ENCODE results near the gene RWDD4. TPM values are rescaled to one million over a fixed set of nuclear protein-coding genes. Genes with fewer than 3 reads are reported as not detected.

Gene RWDD4
- total RNA-seq, 2 experiments from 2014 or later: 20.4 to 26.4 TPM

DNA sequence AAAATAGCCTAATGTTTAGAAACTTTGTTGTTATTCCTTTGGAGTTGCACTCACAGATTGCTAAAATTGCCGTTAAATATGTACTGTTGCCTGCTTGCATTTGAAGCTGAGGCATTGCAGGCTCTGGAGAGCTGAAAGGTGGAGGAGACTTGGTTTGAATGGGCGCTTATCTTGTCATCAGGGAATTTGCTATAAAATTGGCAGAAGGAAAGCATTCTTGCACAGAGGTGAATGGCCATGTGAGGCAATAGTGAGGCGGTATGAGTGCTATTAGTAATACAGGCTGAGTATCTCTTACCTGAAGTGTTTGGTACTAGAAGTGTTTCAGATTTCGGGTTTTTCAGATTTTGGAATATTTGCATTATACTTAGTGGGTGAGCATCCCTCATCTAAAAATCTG is 41.4 kb upstream of the RWDD4 start:
- Histone ChIP-seq H3K79me2 (ENCODE audit: insufficient read depth, low read depth, low read length) (no peaks in the 10 kb centered on the region), H3K4me2 (ENCODE audit: low read length) (no peak overlapping the region), H2AFZ (ENCODE audit: low read length) (no peak overlapping the region), H3K4me3 (ENCODE audit: low read depth, low read length, poor library complexity, severe bottlenecking) (no peak overlapping the region), H3K9me3 (ENCODE audit: low read length) (no peaks in the 10 kb centered on the region), H3K36me3 (ENCODE audit: insufficient read depth, low read length) (peaks cover 92% of the 10 kb centered on the region), H3K27ac (ENCODE audit: low read depth, low read length, poor library complexity, severe bottlenecking) (no peak overlapping the region), H3K4me1 (ENCODE audit: insufficient read depth, low read length, poor library complexity, severe bottlenecking) (no peaks in the 10 kb centered on the region), H3K9me2 (ENCODE audit: insufficient read depth, low read length) (no peaks in the 10 kb centered on the region), H4K20me1 (ENCODE audit: insufficient read depth, low read length) (no peaks in the 10 kb centered on the region)
- TF ChIP-seq, protein P1, sequence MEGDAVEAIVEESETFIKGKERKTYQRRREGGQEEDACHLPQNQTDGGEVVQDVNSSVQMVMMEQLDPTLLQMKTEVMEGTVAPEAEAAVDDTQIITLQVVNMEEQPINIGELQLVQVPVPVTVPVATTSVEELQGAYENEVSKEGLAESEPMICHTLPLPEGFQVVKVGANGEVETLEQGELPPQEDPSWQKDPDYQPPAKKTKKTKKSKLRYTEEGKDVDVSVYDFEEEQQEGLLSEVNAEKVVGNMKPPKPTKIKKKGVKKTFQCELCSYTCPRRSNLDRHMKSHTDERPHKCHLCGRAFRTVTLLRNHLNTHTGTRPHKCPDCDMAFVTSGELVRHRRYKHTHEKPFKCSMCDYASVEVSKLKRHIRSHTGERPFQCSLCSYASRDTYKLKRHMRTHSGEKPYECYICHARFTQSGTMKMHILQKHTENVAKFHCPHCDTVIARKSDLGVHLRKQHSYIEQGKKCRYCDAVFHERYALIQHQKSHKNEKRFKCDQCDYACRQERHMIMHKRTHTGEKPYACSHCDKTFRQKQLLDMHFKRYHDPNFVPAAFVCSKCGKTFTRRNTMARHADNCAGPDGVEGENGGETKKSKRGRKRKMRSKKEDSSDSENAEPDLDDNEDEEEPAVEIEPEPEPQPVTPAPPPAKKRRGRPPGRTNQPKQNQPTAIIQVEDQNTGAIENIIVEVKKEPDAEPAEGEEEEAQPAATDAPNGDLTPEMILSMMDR (conservative IDR thresholded peaks at IDR 0.05; ENCODE audit: low read length): no peak
- no peak for TF ChIP-seq EZH2phosphoT487 (IDR thresholded peaks at IDR 0.05; ENCODE audit: borderline replicate concordance, low read depth, low read length)
- no TSS peak for BruUV-seq (replicated peaks)
- intact Hi-C loops (cut with micrococcal nuclease; ENCODE audit: unreplicated experiment): no loop called here
- DNase-seq (ENCODE audit: low spot score): no peak
- CTCF ChIA-PET (ENCODE audit: unreplicated experiment): no interaction called here
- POLR2A ChIA-PET: no interaction called here

DNA sequence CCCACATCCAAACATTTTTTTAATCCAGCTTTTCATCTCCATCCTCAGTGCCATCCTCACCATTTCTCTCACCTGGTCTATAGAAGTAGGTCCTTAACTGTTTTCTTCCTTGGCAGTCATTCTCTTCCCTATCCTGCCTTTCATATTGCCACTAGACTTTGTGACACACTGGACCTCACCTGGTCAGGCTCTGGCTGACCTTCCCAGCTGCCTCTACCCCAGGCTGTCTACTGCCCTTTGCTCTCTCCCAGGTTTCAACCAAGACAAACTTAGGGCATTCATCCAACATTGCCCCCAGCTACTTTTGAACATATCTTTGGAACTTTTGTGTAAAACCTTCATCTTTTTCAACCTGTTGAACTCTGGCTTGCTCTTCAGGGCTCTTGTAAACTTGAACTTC is 39.9 kb upstream of the RWDD4 start:
- H4K20me1 ChIP-seq (ENCODE audit: insufficient read depth, low read length): no peaks in the 10 kb centered on the region
- no peaks in the 10 kb centered on the region for H3K9me2 ChIP-seq (ENCODE audit: insufficient read depth, low read length)
- DNase-seq (ENCODE audit: low spot score): no peak
- ChIA-PET POLR2A (interaction anchor here (0.6 to 1.1 kb wide), 3 partner anchors 11 to 20 kb away, joined by 3 to 4 read pairs (median 4); no protein-coding TSS in a partner anchor), CTCF (ENCODE audit: unreplicated experiment) (interaction anchor here (1.4 kb wide), 1 partner anchor 19 kb away, joined by 3 read pairs; no protein-coding TSS in a partner anchor)
- no peak overlapping the region for H3K27ac ChIP-seq (ENCODE audit: low read depth, low read length, poor library complexity, severe bottlenecking)
- no peaks in the 10 kb centered on the region for H3K79me2 ChIP-seq (ENCODE audit: insufficient read depth, low read depth, low read length)
- intact Hi-C loops (cut with micrococcal nuclease; ENCODE audit: unreplicated experiment): no loop called here
- no peak overlapping the region for H3K4me3 ChIP-seq (ENCODE audit: low read depth, low read length, poor library complexity, severe bottlenecking)
- H3K4me1 ChIP-seq (ENCODE audit: insufficient read depth, low read length, poor library complexity, severe bottlenecking): no peaks in the 10 kb centered on the region
- no TSS peak for BruUV-seq (replicated peaks)
- H3K9me3 ChIP-seq (ENCODE audit: low read length): no peaks in the 10 kb centered on the region
- TF ChIP-seq, protein P1 (conservative IDR thresholded peaks at IDR 0.05; ENCODE audit: low read length): no peak
- no peak for TF ChIP-seq EZH2phosphoT487 (IDR thresholded peaks at IDR 0.05; ENCODE audit: borderline replicate concordance, low read depth, low read length)
- no peak overlapping the region for H3K4me2 ChIP-seq (ENCODE audit: low read length)
- peaks cover 98% of the 10 kb centered on the region for H3K36me3 ChIP-seq (ENCODE audit: insufficient read depth, low read length)
- H2AFZ ChIP-seq (ENCODE audit: low read length): no peak overlapping the region

DNA sequence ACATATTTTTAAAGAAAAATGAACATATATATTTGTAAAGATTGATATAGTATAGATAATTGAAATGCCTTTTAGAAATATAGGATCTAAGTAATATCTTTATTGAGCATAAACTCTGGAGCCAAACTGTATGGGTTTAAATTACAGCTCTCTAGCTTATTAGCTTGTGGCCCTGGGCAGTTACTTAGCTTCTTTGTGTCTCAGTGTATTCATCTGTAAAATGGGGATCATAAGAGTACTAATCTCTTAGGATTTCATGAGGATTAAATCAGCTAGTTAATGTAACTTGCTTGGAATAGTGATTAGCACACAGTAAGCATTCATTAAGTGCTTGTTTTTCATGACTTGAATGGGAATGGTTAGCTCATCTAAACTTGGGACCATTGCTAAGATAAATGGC is 32.9 kb upstream of the RWDD4 start:
- Histone ChIP-seq H3K4me3 (ENCODE audit: low read depth, low read length, poor library complexity, severe bottlenecking) (no peak overlapping the region), H3K9me3 (ENCODE audit: low read length) (no peaks in the 10 kb centered on the region), H3K79me2 (ENCODE audit: insufficient read depth, low read depth, low read length) (no peaks in the 10 kb centered on the region), H3K27ac (ENCODE audit: low read depth, low read length, poor library complexity, severe bottlenecking) (no peak overlapping the region), H3K9me2 (ENCODE audit: insufficient read depth, low read length) (no peaks in the 10 kb centered on the region), H2AFZ (ENCODE audit: low read length) (no peak overlapping the region), H3K4me1 (ENCODE audit: insufficient read depth, low read length, poor library complexity, severe bottlenecking) (no peaks in the 10 kb centered on the region), H4K20me1 (ENCODE audit: insufficient read depth, low read length) (no peaks in the 10 kb centered on the region), H3K4me2 (ENCODE audit: low read length) (no peak overlapping the region), H3K36me3 (ENCODE audit: insufficient read depth, low read length) (peaks cover 68% of the 10 kb centered on the region)
- ChIA-PET POLR2A (interaction anchor here (0.7 to 1.3 kb wide), 4 partner anchors 12 to 30 kb away, joined by 3 to 6 read pairs (median 5); no protein-coding TSS in a partner anchor), CTCF (ENCODE audit: unreplicated experiment) (no interaction called here)
- intact Hi-C loops (cut with micrococcal nuclease; ENCODE audit: unreplicated experiment): no loop called here
- TF ChIP-seq, protein P1 (conservative IDR thresholded peaks at IDR 0.05; ENCODE audit: low read length): no peak
- no peak for TF ChIP-seq EZH2phosphoT487 (IDR thresholded peaks at IDR 0.05; ENCODE audit: borderline replicate concordance, low read depth, low read length)
- no TSS peak for BruUV-seq (replicated peaks)
- DNase-seq (ENCODE audit: low spot score): no peak
